ENCODE data around the gene KCNIP1.

Gene KCNIP1

GRCh38 chr5:170482511-170482910, 21.3 kb upstream of the KCNIP1 start:
- H3K4me2 ChIP-seq = no peak overlapping the region
- H3K27me3 ChIP-seq = no peaks in the 10 kb centered on the region; the same call in 1 of the 2 replicates
- H4K20me1 ChIP-seq = no peaks in the 10 kb centered on the region
- no peaks in the 10 kb centered on the region for H3K4me1 ChIP-seq
- no peaks in the 10 kb centered on the region for H3K36me3 ChIP-seq
- no peak overlapping the region for H3K9ac ChIP-seq
- no peak for TF ChIP-seq Cebpa-rat (IDR thresholded peaks at IDR 0.05)
- H3K27ac ChIP-seq = no peak overlapping the region
- no peak overlapping the region for H3K4me3 ChIP-seq
- no peaks in the 10 kb centered on the region for H3K9me3 ChIP-seq

- Histone ChIP-seq H3K36me3 (no peaks in the 10 kb centered on the region), H4K20me1 (no peaks in the 10 kb centered on the region), H3K9ac (no peak overlapping the region), H3K4me1 (no peaks in the 10 kb centered on the region), H3K9me3 (no peaks in the 10 kb centered on the region), H3K27me3 (no peaks in the 10 kb centered on the region; the same call in 1 of the 2 replicates), H3K27ac (no peak overlapping the region), H3K4me3 (no peak overlapping the region), H3K4me2 (no peak overlapping the region)
- TF ChIP-seq Cebpa-rat (IDR thresholded peaks at IDR 0.05) = no peak
These were observed 19.9 kb upstream of the KCNIP1 start for GRCh38 chr5:170483701-170484458.

- Histone ChIP-seq H3K4me3 (no peak overlapping the region), H3K4me1 (no peaks in the 10 kb centered on the region), H3K36me3 (no peaks in the 10 kb centered on the region), H3K9me3 (no peaks in the 10 kb centered on the region), H3K9ac (no peak overlapping the region), H3K27ac (no peak overlapping the region), H4K20me1 (no peaks in the 10 kb centered on the region), H3K4me2 (no peak overlapping the region), H3K27me3 (no peaks in the 10 kb centered on the region; the same call in 1 of the 2 replicates)
- no peak for TF ChIP-seq Cebpa-rat (IDR thresholded peaks at IDR 0.05)
These were observed 19.4 kb upstream of the KCNIP1 start for GRCh38 chr5:170484459-170484831.

- H3K27ac ChIP-seq = no peak overlapping the region
- no peaks in the 10 kb centered on the region for H3K36me3 ChIP-seq
- H3K27me3 ChIP-seq = no peaks in the 10 kb centered on the region; the same call in 1 of the 2 replicates
- TF ChIP-seq Cebpa-rat (IDR thresholded peaks at IDR 0.05) = no peak
- H3K4me1 ChIP-seq = no peaks in the 10 kb centered on the region
- no peak overlapping the region for H3K4me3 ChIP-seq
- H4K20me1 ChIP-seq = no peaks in the 10 kb centered on the region
- no peaks in the 10 kb centered on the region for H3K9me3 ChIP-seq
- H3K4me2 ChIP-seq = no peak overlapping the region
- H3K9ac ChIP-seq = no peak overlapping the region
These were observed 18.8 kb upstream of the KCNIP1 start for GRCh38 chr5:170484847-170485615.

- no peaks in the 10 kb centered on the region for H3K9me3 ChIP-seq
- H3K9ac ChIP-seq = no peak overlapping the region
- no peaks in the 10 kb centered on the region for H3K36me3 ChIP-seq
- H4K20me1 ChIP-seq = no peaks in the 10 kb centered on the region
- H3K27ac ChIP-seq = no peak overlapping the region
- H3K4me2 ChIP-seq = no peak overlapping the region
- TF ChIP-seq Cebpa-rat (IDR thresholded peaks at IDR 0.05) = no peak
- H3K4me3 ChIP-seq = no peak overlapping the region
- H3K4me1 ChIP-seq = no peaks in the 10 kb centered on the region
- H3K27me3 ChIP-seq = no peaks in the 10 kb centered on the region; the same call in 1 of the 2 replicates
These were observed 18.3 kb upstream of the KCNIP1 start for GRCh38 chr5:170485616-170485911.

GRCh38 chr5:170486371-170486770, 17.4 kb upstream of the KCNIP1 start:
- Histone ChIP-seq H3K36me3 (no peaks in the 10 kb centered on the region), H4K20me1 (no peaks in the 10 kb centered on the region), H3K4me3 (no peak overlapping the region), H3K4me2 (no peak overlapping the region), H3K27ac (no peak overlapping the region), H3K4me1 (peaks cover under 1% of the 10 kb centered on the region), H3K27me3 (no peaks in the 10 kb centered on the region; the same call in 1 of the 2 replicates), H3K9me3 (no peaks in the 10 kb centered on the region), H3K9ac (no peak overlapping the region)
- no peak for TF ChIP-seq Cebpa-rat (IDR thresholded peaks at IDR 0.05)

- no peak overlapping the region for H3K4me2 ChIP-seq
- H4K20me1 ChIP-seq = no peaks in the 10 kb centered on the region
- H3K4me3 ChIP-seq = no peak overlapping the region
- no peaks in the 10 kb centered on the region for H3K9me3 ChIP-seq
- peaks cover 5% of the 10 kb centered on the region for H3K4me1 ChIP-seq
- H3K9ac ChIP-seq = no peak overlapping the region
- no peaks in the 10 kb centered on the region; the same call in 1 of the 2 replicates for H3K27me3 ChIP-seq
- H3K27ac ChIP-seq = no peak overlapping the region
- TF ChIP-seq Cebpa-rat (IDR thresholded peaks at IDR 0.05) = no peak
- H3K36me3 ChIP-seq = no peaks in the 10 kb centered on the region
These were observed 15.2 kb upstream of the KCNIP1 start for GRCh38 chr5:170488570-170488969.

- Histone ChIP-seq H3K4me2 (no peak overlapping the region), H3K27ac (no peak overlapping the region), H3K4me1 (peaks cover 5% of the 10 kb centered on the region), H3K4me3 (no peak overlapping the region), H3K9ac (no peak overlapping the region), H4K20me1 (no peaks in the 10 kb centered on the region), H3K27me3 (no peaks in the 10 kb centered on the region; the same call in 1 of the 2 replicates), H3K36me3 (no peaks in the 10 kb centered on the region), H3K9me3 (no peaks in the 10 kb centered on the region)
- TF ChIP-seq Cebpa-rat (IDR thresholded peaks at IDR 0.05) = no peak
These were observed 14.6 kb upstream of the KCNIP1 start for GRCh38 chr5:170489199-170489598.

GRCh38 chr5:170490381-170490780, 13.4 kb upstream of the KCNIP1 start:
- Histone ChIP-seq H3K4me2 (no peak overlapping the region), H3K27me3 (no peaks in the 10 kb centered on the region; the same call in none of the 2 replicates), H3K27ac (no peak overlapping the region)

GRCh38 chr5:170491479-170491878, 12.3 kb upstream of the KCNIP1 start:
- no peak for TF ChIP-seq Cebpa-rat (IDR thresholded peaks at IDR 0.05)
- Histone ChIP-seq H3K4me3 (no peak overlapping the region), H3K9me3 (no peaks in the 10 kb centered on the region), H3K27me3 (no peaks in the 10 kb centered on the region; the same call in 1 of the 2 replicates), H3K4me2 (peak overlapping the region; percentile 32; the same call in 1 of the 2 replicates), H3K4me1 (peaks cover 5% of the 10 kb centered on the region), H3K36me3 (no peaks in the 10 kb centered on the region), H3K27ac (no peak overlapping the region), H3K9ac (no peak overlapping the region), H4K20me1 (no peaks in the 10 kb centered on the region)

More at GRCh38 chr5:170490381-170490780, 13.4 kb upstream of the KCNIP1 start:
- no peaks in the 10 kb centered on the region for H4K20me1 ChIP-seq
- H3K9ac ChIP-seq = no peak overlapping the region
- H3K4me1 ChIP-seq = peaks cover 5% of the 10 kb centered on the region
- H3K4me3 ChIP-seq = no peak overlapping the region
- H3K36me3 ChIP-seq = no peaks in the 10 kb centered on the region
- no peaks in the 10 kb centered on the region for H3K9me3 ChIP-seq
- TF ChIP-seq Cebpa-rat (IDR thresholded peaks at IDR 0.05) = no peak
